Kidney epithelial cell (primary cell): ENCODE data around the gene ZNF652. TPM values are rescaled to one million over a fixed set of nuclear protein-coding genes. Genes with fewer than 3 reads are reported as not detected.

ENCODE experiments used
- DNase-seq: peaks from one replicate; pipeline ENCODE4 v3.0.0-alpha.2; 2010; ENCODE audit warnings: low read depth
- H3K27me3 ChIP-seq: 2 replicates; pipeline ENCODE4 v1.6.0; 2011; ENCODE audit warnings: low read length; ENCODE audit not compliant: control insufficient read depth, insufficient read depth
- H3K36me3 ChIP-seq: 2 replicates; pipeline ENCODE4 v1.5.1; 2011; ENCODE audit warnings: low read length; ENCODE audit not compliant: control insufficient read depth, insufficient read depth
- H3K4me3 ChIP-seq: 2 replicates; pipeline ENCODE4 v1.5.1; 2011; ENCODE audit warnings: low read depth, mild to moderate bottlenecking, control low read depth, low read length
- CTCF ChIP-seq: IDR thresholded peaks from 2 replicates; pipeline ENCODE4 v1.5.1; 2011; ENCODE audit warnings: mild to moderate bottlenecking, moderate library complexity, low read length, control low read depth, inconsistent platforms; ENCODE audit not compliant: insufficient read depth, poor library complexity, severe bottlenecking
- total RNA-seq: library from RNA; depleted of rRNA; stranded (reverse); fragments of >200 nt; gene quantifications from 2 replicates; pipeline ENCODE4 v1.2.3, GENCODE V29; 2015

Gene ZNF652
- total RNA-seq, 1 donor from 2014 or later = 21.4 TPM

DNA sequence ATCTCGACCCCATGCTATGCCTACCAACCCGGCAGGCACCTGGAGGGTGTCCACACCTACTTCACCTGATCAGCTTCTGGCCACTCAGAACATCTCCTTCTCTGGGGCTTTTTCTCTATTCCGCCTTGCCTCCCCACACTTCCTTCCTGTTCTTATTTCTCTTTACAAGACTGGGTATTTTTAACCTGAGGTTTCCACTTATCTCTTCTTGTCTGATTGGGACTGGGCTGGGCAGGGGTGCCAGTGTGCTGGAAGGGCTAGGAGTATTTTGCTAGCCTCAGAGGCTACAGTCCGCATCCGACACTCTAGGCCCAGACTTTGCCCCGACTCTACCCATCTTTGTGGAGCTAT, 26.2 kb upstream of the ZNF652 start:
- no peak for DNase-seq
- Histone ChIP-seq H3K36me3 (no peaks in the 10 kb centered on the region), H3K4me3 (no peak overlapping the region), H3K27me3 (no peaks in the 10 kb centered on the region)
- no peak for TF ChIP-seq CTCF

DNA sequence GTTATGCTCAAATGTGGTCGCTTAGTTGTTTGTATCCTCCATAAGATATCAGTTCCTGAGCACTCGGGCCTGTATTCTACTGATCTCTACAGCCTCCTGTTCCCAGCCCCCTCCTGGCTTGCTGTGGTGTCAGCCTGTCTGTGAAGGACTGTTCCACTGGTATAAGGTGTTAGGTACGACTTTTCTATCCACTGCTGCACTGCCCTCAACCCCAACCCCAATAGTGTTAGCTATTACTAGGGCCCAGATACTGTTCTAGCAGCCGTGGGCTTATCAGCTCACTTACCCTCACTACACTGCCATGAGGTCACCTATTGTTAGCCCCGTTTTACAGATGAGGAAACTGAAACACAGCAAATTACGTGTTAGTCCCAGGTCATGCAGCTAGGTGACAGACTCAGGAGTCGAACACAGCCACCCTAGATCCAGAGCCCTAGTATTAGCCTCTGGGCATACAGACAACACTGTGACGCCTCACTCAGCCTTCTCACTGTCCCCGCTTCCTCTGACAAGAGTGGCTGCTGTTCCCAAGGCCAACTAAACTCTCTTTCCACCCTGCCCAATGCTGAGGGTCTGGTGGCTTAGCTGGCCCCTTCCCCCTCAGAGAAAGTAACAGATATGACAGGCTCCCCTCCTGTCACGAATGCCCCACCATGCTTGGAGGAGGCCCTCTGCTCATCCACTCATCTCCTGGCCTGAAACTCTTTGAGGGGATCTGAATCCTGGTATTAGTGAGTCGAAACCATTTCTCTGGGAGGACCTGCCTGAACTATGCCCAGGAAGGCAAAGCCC, 25.6 kb upstream of the ZNF652 start:
- H3K36me3 ChIP-seq = no peaks in the 10 kb centered on the region
- TF ChIP-seq CTCF = no peak
- no peak for DNase-seq
- H3K4me3 ChIP-seq = no peak overlapping the region
- no peaks in the 10 kb centered on the region for H3K27me3 ChIP-seq

- no peaks in the 10 kb centered on the region for H3K27me3 ChIP-seq
- H3K36me3 ChIP-seq = no peaks in the 10 kb centered on the region
- H3K4me3 ChIP-seq = no peak overlapping the region
- no peak for TF ChIP-seq CTCF
- no peak for DNase-seq
Measured at GRCh38 chr17:49386373-49386772, 24.3 kb upstream of the ZNF652 start.

DNA sequence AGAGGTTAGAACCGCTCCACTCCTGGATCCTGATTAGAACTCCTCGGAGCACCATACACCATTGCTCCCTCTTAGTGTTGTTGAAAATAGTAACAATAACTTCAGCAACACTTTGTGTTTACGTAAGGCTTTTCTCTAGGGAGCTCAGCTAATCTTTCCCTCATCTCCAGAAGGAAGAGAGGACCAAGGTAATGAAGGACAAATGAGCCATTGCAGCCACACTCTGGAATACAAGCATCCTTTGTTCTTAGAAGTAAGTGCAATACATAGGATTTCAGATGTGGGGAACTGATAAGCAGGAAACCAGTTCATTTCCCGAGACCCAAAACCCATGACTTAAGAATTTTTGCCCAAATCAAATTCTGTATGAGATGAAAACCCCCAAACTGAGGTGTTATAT, 22.9 kb upstream of the ZNF652 start:
- no peak overlapping the region for H3K4me3 ChIP-seq
- TF ChIP-seq CTCF = no peak
- DNase-seq = no peak
- H3K27me3 ChIP-seq = no peaks in the 10 kb centered on the region
- no peaks in the 10 kb centered on the region for H3K36me3 ChIP-seq

DNA sequence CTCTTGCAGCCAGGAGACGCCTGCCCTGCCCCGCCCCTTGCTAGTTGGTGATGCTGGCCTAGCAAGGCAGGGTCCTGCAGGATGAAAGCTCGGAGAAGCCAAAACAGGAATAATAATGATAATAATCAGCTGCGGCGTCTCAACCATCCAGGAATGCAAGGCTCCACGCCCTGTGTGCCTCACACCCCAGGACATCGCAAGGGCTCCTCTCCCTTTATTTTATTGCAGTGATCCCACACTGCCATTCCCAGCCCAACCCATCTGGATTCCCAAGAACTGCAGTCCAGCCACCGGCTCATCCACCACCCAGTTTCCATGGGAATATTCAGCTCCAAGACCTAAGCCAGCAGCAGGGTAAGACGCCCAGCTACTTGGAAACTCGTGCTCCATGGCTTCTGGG, 21.0 kb upstream of the ZNF652 start:
- Histone ChIP-seq H3K27me3 (no peaks in the 10 kb centered on the region), H3K4me3 (no peak overlapping the region), H3K36me3 (no peaks in the 10 kb centered on the region)
- DNase-seq = no peak
- no peak for TF ChIP-seq CTCF

DNA sequence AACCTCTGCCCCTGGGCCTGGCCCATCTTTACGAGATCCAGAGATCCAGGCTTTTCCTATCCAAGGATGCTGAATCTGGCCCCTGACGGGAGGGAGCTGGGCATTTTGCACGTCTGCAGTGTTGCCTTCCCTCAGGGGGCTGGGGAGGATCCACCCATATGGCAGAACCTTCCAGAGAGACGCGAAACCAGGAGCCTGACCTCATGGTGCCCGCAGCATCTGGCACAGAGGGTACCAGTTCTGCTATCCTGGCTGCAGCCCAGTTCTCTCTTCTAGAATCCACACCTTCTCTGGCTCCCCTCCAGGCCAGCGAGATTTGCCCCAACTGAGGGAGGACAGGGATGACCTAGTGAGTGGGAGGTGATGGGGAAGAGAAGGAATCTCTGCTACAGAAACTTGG, 20.5 kb upstream of the ZNF652 start:
- H3K4me3 ChIP-seq = no peak overlapping the region
- H3K27me3 ChIP-seq = no peaks in the 10 kb centered on the region
- H3K36me3 ChIP-seq = no peaks in the 10 kb centered on the region
- no peak for DNase-seq
- no peak for TF ChIP-seq CTCF
